GF-D8 (cell line): ENCODE data around the gene MAP3K1.

Experiments
- DNase-seq: peaks from one replicate; lab custom pipeline; 2025; lab: John Stamatoyannopoulos, UW

MAP3K1 gene

DNA sequence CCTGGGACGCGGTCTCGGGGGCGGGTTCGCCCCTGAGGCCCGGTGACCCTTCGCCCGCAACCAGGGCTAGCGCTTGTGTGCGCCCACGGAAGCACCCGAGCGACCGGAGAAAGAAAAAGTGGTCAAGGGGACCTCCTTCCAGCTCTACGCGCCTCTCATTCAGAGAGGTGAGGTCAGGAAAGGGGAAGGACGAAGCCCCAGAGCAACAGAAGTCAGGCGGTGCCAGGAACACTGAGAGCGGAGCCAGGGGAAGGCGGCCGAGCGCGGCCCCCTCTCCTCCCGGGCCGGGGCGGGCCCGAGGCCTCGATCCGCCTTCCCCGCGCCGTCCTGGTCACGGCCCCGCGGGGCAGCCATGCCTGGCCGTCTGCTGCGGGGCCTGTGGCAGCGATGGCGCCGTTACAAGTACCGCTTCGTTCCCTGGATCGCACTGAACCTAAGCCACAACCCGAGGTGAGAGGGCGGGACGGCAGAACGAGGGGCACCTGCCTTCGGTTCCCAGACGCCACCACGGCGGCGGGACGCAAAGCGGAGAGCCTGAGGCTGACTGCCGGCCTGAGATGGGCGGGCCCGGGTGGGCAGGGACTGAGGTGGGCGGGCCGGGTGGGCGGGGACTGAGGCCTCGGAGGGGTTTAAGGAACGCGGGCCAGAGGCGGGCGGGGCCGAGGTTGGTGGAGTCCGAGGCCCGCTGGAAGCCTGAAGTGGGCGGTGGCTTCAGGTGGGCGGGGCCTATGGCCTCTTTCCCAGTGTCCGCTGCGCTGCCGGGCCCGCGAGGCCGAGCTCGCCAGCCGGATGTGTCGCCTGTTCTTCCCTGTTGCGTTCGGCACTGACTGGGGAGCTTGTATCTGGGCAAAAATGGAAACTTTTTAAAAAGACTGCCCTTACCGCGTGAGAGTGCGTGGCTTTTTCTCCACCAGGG is 94.2 kb downstream of the MAP3K1 start, which contains the start of gene SETD9:
TSS of gene SETD9 (plus strand) at position 303 of the 916 bp plus-strand sequence. CDS start at position 353, 50 bp downstream.
- peak; percentile 79 for DNase-seq

DNA sequence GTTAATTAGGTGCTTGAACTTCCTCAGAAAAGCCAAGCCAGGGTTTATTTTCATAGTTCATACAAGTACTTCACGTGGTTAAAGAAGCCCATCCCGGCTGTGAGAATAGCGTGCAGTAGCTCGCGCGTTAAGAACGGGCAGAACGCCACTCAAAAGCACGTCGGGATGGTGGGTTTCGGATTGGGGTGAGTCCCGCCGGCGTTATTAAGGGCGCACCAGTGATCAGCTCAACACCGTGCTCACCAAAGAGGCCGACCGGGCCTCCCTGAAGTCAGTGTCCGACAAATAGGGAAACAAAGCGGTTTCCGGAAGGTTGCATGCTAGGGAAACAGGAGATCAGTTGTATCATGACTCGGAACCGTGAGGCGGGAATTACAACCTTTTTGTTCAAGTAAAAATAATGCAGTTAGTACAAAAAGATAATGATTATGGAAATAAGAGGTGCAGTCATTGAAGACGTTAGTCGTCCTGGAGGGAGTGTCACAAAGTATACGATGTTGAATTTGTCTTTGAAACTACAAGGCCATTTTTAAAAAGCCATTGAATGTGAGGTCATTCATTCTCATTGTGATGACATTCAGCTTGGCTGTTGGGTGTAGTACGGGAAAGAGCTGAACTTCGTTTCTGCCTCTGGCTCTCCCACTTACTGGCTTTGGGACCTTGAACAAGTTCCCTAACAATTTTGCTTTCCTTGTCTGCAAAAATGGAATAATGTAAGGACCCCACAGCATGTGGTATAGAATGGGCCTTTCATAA is 95.0 kb downstream of the MAP3K1 start:
- peak; percentile 36 for DNase-seq

GRCh38 chr5:56913766-56914165 is 98.4 kb downstream of the MAP3K1 start:
- DNase-seq, result no peak

DNA sequence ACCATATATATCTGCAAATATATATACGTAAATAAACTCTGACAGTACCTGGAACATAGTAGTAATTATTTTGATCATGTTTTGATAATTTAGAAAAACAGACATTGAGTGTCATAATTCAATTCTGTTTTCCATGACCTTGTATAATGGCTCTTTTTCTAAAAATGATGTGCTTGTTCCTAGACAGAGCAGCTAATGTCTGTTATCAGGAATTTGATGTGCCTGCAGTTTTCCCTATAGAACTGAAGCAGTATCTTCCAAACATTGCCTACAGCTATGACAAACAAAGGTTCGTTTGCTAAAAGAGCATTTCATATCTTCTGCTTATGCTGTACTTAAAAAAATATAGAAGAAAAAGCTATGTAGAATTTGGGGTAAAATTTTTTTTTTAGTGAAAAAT is 99.3 kb downstream of the MAP3K1 start:
- DNase-seq, result no peak

DNA sequence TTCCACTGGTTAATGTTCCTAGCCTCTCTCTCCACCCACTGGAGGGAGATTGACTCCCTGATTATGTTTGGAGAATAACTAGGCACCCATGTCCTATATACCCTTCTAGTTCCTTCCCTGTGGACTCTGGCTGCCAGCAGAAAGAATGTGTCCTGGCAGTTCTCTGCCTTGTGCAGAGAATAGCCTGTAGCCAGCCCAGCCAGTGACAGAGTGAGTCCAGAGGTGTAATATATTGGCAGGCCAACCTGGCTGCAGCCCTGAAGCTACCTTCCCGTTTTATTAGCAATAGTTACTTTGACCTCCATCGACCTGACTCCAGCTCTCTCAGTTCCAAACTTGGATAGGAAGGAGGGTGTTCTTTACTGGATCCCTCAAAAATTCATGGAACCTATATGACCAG is 102.2 kb downstream of the MAP3K1 start:
- no peak for DNase-seq

DNA sequence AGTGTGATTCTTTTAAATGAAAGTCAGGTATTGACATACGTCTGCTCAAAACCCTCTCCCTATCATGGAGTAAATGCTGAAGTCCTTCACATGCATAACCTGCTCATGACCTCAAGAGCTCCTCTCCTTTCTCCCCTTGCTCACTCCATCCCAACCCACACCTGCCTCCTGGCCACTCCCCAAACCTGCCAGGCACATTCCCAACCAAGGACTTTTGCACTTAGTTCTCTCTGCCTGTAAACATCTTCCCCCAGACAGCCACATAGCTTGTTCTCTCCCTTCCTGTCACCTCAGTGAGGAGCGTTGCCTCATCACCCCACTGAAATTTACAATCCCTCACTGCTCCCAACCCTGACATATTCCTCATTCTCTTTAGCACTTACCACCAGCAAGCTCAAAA is 102.7 kb downstream of the MAP3K1 start:
- no peak for DNase-seq

DNA sequence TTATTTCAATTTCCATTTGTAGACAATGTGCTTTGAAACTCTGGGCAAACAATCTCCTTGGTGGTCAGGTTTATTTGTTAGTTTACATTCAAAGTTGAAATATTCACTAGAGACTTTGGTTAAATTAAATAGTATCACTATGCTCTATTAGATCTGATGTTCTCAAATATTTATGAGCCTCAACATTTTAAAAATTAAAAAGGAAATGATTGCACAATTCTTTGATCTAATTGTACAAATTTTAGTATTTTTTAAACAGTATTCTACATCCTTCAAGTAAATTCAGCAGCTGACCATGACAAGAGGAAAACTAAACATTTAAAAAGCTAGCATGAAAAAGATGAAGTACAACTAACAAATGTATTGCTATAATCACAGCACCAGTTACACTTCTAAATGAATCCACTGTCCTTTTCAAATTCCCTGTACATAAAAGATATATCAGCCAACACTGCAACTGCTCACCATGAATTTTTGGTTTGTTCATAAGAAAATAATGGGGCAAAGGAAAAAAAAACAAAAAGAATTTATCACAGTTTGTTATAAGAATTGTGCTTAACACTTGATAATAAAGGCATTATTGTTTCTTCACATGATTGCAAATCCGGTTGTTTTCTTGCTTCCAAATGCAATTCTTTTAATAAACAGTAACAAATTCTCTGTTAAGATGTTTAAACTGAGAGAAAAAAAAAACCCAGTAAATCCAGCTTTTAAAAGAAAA is 104.8 kb downstream of the MAP3K1 start:
- no peak for DNase-seq

GRCh38 chr5:56922922-56923321 is 107.6 kb downstream of the MAP3K1 start:
- DNase-seq, result no peak

DNA sequence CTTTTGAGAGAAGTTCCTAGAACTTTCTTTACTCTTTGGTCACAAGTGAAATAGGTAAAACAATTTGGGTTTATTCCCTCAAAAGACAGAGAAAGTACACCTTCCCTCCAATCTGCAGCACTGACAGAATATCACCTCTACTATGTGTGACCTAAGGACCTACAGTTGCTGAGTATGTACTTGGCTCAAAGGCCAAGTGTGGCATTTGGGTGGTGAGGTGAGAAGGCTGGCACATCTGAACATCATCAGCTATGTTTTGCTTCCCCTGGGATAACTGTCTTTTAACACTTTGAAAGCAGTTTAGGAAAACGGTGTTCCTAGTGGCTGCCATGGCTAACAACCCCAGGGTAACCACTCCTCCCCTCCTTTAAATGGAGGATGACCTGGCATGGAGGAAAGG is 119.0 kb downstream of the MAP3K1 start:
- no peak for DNase-seq

DNA sequence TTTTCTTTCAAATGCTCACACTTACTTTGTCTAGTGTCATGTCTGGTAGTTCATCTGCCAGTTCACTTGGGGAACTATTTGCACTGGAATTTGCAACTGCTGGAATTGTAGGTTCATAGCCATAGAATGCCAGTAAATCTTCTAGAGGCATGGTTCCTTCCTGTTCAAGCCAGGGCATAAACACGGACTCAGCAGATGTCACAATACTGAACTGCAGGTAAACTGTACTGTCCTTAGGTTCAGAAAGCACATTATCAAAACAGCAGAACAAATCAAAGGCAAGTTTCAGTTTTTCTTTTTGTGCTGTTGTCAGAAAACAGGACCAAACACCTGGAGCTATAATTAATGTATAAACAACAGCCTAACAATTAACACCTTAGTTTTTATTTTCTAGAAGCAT is 123.5 kb downstream of the MAP3K1 start:
- no peak for DNase-seq

- DNase-seq, result no peak
Measured at GRCh38 chr5:56941981-56942380, 126.6 kb downstream of the MAP3K1 start.
